Hepatocyte (in vitro differentiated cells): ENCODE data around the gene MEF2A.

Source experiments
- CTCF ChIP-seq: fragments of 200-600 bp; sonication (generic); IDR thresholded peaks from 2 replicates; pipeline ENCODE4 v1.5.1; 2016; ENCODE audit warnings: antibody characterized with exemption, mild to moderate bottlenecking; ENCODE audit not compliant: poor library complexity
- EZH2phosphoT487 ChIP-seq: fragments of 200-600 bp; sonication (generic); IDR thresholded peaks from one replicate; pipeline ENCODE4 v1.6.1; 2018; ENCODE audit warnings: antibody characterized with exemption, mild to moderate bottlenecking, low read depth, moderate library complexity; ENCODE audit not compliant: unreplicated experiment, severe bottlenecking

- TF ChIP-seq CTCF, result no peak
- TF ChIP-seq EZH2phosphoT487, result no peak
Measured at GRCh38 chr15:99586121-99586520, 20.3 kb downstream of the MEF2A start.
